ENCODE measurements around the gene HNRNPDL. TPM values are rescaled to one million over a fixed set of nuclear protein-coding genes. Genes with fewer than 3 reads are reported as not detected.

The HNRNPDL gene
- total and polyA plus RNA-seq, 7 donors: 145 to 488 (median 362) TPM

DNA sequence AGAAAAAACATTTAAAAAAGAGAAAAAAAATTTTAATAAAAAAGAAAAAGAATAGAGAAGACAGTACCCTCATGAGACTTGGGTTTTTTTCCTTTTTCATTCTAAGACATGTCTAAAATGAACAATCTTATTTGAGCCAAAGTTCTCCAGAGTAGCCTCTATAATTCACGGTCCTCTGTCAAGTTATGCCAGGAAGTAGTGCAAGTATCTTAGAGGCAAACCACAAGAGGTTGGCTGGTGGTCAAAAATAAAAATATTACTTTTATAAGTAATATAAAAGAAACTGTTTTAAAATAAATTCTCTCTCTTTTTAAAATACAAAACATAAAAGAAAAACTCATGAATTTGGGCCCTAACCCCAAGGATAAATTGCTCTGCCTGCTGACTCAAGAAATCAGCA lies 26.5 kb downstream of the HNRNPDL start:
- Histone ChIP-seq H3K27ac (no peak overlapping the region), H3K9me3 (no peaks in the 10 kb centered on the region), H3K36me3 (ENCODE audit: insufficient read depth in 1 of 2, low read depth in 1 of 2) (no peaks in the 10 kb centered on the region), H3K4me3 (no peak overlapping the region), H3K4me1 (no peaks in the 10 kb centered on the region), H3K27me3 (ENCODE audit: insufficient read depth in 3 of 3, low read length in 2 of 3) (no peaks in the 10 kb centered on the region)
- ATAC-seq (no peak), DNase-seq (no peak)
- TF ChIP-seq, protein P1, sequence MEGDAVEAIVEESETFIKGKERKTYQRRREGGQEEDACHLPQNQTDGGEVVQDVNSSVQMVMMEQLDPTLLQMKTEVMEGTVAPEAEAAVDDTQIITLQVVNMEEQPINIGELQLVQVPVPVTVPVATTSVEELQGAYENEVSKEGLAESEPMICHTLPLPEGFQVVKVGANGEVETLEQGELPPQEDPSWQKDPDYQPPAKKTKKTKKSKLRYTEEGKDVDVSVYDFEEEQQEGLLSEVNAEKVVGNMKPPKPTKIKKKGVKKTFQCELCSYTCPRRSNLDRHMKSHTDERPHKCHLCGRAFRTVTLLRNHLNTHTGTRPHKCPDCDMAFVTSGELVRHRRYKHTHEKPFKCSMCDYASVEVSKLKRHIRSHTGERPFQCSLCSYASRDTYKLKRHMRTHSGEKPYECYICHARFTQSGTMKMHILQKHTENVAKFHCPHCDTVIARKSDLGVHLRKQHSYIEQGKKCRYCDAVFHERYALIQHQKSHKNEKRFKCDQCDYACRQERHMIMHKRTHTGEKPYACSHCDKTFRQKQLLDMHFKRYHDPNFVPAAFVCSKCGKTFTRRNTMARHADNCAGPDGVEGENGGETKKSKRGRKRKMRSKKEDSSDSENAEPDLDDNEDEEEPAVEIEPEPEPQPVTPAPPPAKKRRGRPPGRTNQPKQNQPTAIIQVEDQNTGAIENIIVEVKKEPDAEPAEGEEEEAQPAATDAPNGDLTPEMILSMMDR (IDR thresholded peaks at IDR 0.05): no peak
- WGBS, 3 donors: 77 to 93% (median 88%) methylated on average over 1 of the region's 1 CpG
- intact Hi-C loops (cut with DNase I): no loop called here

DNA sequence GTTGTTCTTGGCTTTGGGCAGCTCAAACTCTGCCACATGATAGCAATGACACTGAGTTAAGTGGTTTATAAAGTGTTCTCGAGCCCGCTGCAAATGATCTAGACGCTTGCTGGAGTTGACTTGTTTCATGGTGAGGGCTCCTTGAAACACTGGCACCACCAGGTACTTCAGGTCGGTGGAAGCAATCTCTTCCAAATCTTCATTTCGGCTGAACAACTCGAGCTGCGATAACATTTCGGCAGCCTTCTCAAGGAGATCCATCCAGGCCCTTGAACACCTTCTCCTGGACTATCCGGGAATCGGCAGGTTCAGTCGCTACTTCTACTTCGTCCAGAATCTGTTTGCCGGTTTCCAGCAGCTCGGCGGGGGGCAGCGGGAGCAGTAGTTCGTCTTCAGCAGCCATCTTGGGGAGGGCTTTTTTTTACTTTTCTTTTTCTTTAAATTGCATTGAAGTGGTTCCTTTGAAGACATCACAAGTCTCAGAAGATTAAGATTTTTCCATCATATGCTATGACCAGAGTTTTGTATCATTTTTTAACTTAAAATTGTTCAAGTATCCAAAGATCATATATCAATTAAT lies 28.0 kb downstream of the HNRNPDL start:
- Histone ChIP-seq H3K27me3 (ENCODE audit: insufficient read depth in 3 of 3, low read length in 2 of 3) (no peaks in the 10 kb centered on the region), H3K9me3 (no peaks in the 10 kb centered on the region), H3K36me3 (ENCODE audit: insufficient read depth in 1 of 2, low read depth in 1 of 2) (no peaks in the 10 kb centered on the region), H3K4me1 (no peaks in the 10 kb centered on the region), H3K27ac (no peak overlapping the region), H3K4me3 (no peak overlapping the region)
- 91 to 93% (median 92%) methylated on average over 17 of the region's 17 CpGs for WGBS, 3 donors
- TF ChIP-seq, protein P1 (IDR thresholded peaks at IDR 0.05): no peak
- no peak for ATAC-seq
- DNase-seq: no peak
- intact Hi-C loops (cut with DNase I): no loop called here

GRCh38 chr4:82401600-82401999 lies 28.7 kb downstream of the HNRNPDL start:
- no peaks in the 10 kb centered on the region for H3K4me1 ChIP-seq
- TF ChIP-seq, protein P1 (IDR thresholded peaks at IDR 0.05): no peak
- no peaks in the 10 kb centered on the region for H3K36me3 ChIP-seq (ENCODE audit: insufficient read depth in 1 of 2, low read depth in 1 of 2)
- H3K9me3 ChIP-seq: no peaks in the 10 kb centered on the region
- no peak overlapping the region for H3K4me3 ChIP-seq
- ATAC-seq (no peak), DNase-seq (no peak)
- H3K27ac ChIP-seq: no peak overlapping the region
- intact Hi-C loops (cut with DNase I): no loop called here
- WGBS, 3 donors: 88 to 90% (median 89%) methylated on average over 7 of the region's 7 CpGs
- H3K27me3 ChIP-seq (ENCODE audit: insufficient read depth in 3 of 3, low read length in 2 of 3): no peaks in the 10 kb centered on the region

- Histone ChIP-seq H3K27ac (no peak overlapping the region), H3K36me3 (ENCODE audit: insufficient read depth in 1 of 2, low read depth in 1 of 2) (no peaks in the 10 kb centered on the region), H3K4me3 (no peak overlapping the region), H3K27me3 (ENCODE audit: insufficient read depth in 3 of 3, low read length in 2 of 3) (no peaks in the 10 kb centered on the region), H3K4me1 (no peaks in the 10 kb centered on the region), H3K9me3 (no peaks in the 10 kb centered on the region)
- intact Hi-C loops (cut with DNase I): no loop called here
- 55 to 89% (median 75%) methylated on average over 1 of the region's 1 CpG for WGBS, 3 donors
- ATAC-seq: no peak
- no peak for DNase-seq
- TF ChIP-seq, protein P1 (IDR thresholded peaks at IDR 0.05): no peak
Measured at GRCh38 chr4:82398263-82398662, 32.0 kb downstream of the HNRNPDL start.

- Histone ChIP-seq H3K36me3 (ENCODE audit: insufficient read depth in 1 of 2, low read depth in 1 of 2) (no peaks in the 10 kb centered on the region), H3K9me3 (no peaks in the 10 kb centered on the region), H3K4me1 (no peaks in the 10 kb centered on the region), H3K27ac (no peak overlapping the region), H3K4me3 (no peak overlapping the region), H3K27me3 (ENCODE audit: insufficient read depth in 3 of 3, low read length in 2 of 3) (no peaks in the 10 kb centered on the region)
- DNase-seq (no peak), ATAC-seq (no peak)
- TF ChIP-seq, protein P1 (IDR thresholded peaks at IDR 0.05): no peak
- intact Hi-C loops (cut with DNase I): no loop called here
- 91 to 92% (median 92%) methylated on average over 3 of the region's 3 CpGs for WGBS, 3 donors
Measured at GRCh38 chr4:82397527-82397926, 32.7 kb downstream of the HNRNPDL start.

Measured in psoas muscle (tissue), 8 donors.